Mesenchymal stem cell (in vitro differentiated cells and primary cell): Measurements from ENCODE around the gene RCL1.

Experiments
- DNase-seq: peaks from one replicate; pipeline ENCODE4 v3.0.0-alpha.2; 2013
- H2AFZ ChIP-seq: one replicate; pipeline ENCODE4 v1.6.1; 2013; ENCODE audit warnings: low read depth, mild to moderate bottlenecking, control low read depth, inconsistent platforms, low read length, moderate library complexity
- H2AK5ac ChIP-seq: 2 replicates; pipeline ENCODE4 v1.6.1; 2013; ENCODE audit warnings: low read length, moderate library complexity, mild to moderate bottlenecking, inconsistent platforms; ENCODE audit not compliant: severe bottlenecking
- H2BK120ac ChIP-seq: one replicate; pipeline ENCODE4 v1.6.1; 2013; ENCODE audit warnings: low read depth, mild to moderate bottlenecking, inconsistent platforms, low read length, moderate library complexity
- H2BK12ac ChIP-seq, 2 experiments: one replicate each; pipeline ENCODE4 v1.6.1; 2013; ENCODE audit warnings: inconsistent platforms in 2 of 2, low read length in 2 of 2, mild to moderate bottlenecking in 2 of 2, moderate library complexity in 2 of 2, control low read depth in 1 of 2
- H2BK15ac ChIP-seq: one replicate; pipeline ENCODE4 v1.6.1; 2013; ENCODE audit warnings: mild to moderate bottlenecking, low read depth, inconsistent platforms; ENCODE audit not compliant: poor library complexity, severe bottlenecking
- H2BK5ac ChIP-seq: 2 replicates; pipeline ENCODE4 v1.6.1; 2013; ENCODE audit warnings: low read depth, mild to moderate bottlenecking, low read length, control low read depth, inconsistent platforms; ENCODE audit not compliant: poor library complexity, severe bottlenecking
- H3K14ac ChIP-seq, 2 experiments: one replicate each; pipeline ENCODE4 v1.6.1; 2013; ENCODE audit warnings: inconsistent platforms in 2 of 2, low read length in 2 of 2, control low read depth in 1 of 2, mild to moderate bottlenecking in 1 of 2, moderate library complexity in 1 of 2
- H3K18ac ChIP-seq, 2 experiments: one replicate each; pipeline ENCODE4 v1.6.1; 2013; ENCODE audit warnings: inconsistent platforms in 2 of 2, low read length in 2 of 2, control low read depth in 1 of 2, low read depth in 1 of 2, mild to moderate bottlenecking in 1 of 2
- H3K23ac ChIP-seq, 2 experiments: one replicate each; pipeline ENCODE4 v1.6.1; 2013; ENCODE audit warnings: inconsistent platforms in 2 of 2, low read length in 2 of 2, mild to moderate bottlenecking in 2 of 2, moderate library complexity in 2 of 2, control low read depth in 1 of 2
- H3K27ac ChIP-seq: 2 replicates; pipeline ENCODE4 v1.5.1; 2013; ENCODE audit warnings: mild to moderate bottlenecking, moderate library complexity, low read length, control low read depth, inconsistent platforms; ENCODE audit not compliant: poor library complexity, severe bottlenecking
- H3K27me3 ChIP-seq, 2 experiments: 2 replicates each; pipeline versions ENCODE4 v1.6.1 to v1.7.0; 2013; ENCODE audit warnings: low read length in 2 of 2, mild to moderate bottlenecking in 2 of 2, moderate library complexity in 2 of 2, control low read depth in 1 of 2, inconsistent platforms in 1 of 2; ENCODE audit not compliant: control insufficient read depth in 1 of 2, insufficient read depth in 1 of 2
- H3K36me3 ChIP-seq, 2 experiments: 2 replicates each; pipeline versions ENCODE4 v1.6.1 to v1.7.0; 2013; ENCODE audit warnings: low read length in 2 of 2, control low read depth in 1 of 2, inconsistent platforms in 1 of 2, low read depth in 1 of 2, mild to moderate bottlenecking in 1 of 2; ENCODE audit not compliant: insufficient read depth in 2 of 2, control insufficient read depth in 1 of 2
- H3K4ac ChIP-seq, 2 experiments: one replicate each; pipeline ENCODE4 v1.6.1; 2013; ENCODE audit warnings: inconsistent platforms in 2 of 2, low read length in 2 of 2, mild to moderate bottlenecking in 2 of 2, moderate library complexity in 2 of 2, control low read depth in 1 of 2, low read depth in 1 of 2
- H3K4me1 ChIP-seq: 2 replicates; pipeline ENCODE4 v1.6.1; 2013; ENCODE audit warnings: low read depth, low read length, control low read depth; ENCODE audit not compliant: control insufficient read depth, insufficient read depth
- H3K4me2 ChIP-seq: 2 replicates; pipeline ENCODE4 v1.6.1; 2013; ENCODE audit warnings: low read length, mild to moderate bottlenecking, inconsistent platforms; ENCODE audit not compliant: poor library complexity, severe bottlenecking
- H3K4me3 ChIP-seq, 2 experiments: 2 replicates each; pipeline versions ENCODE4 v1.5.1 to v1.7.0; 2013; ENCODE audit warnings: low read length in 2 of 2, mild to moderate bottlenecking in 2 of 2, control low read depth in 1 of 2, low read depth in 1 of 2; ENCODE audit not compliant: insufficient read depth in 1 of 2
- H3K79me1 ChIP-seq: replicated peaks from 2 replicates; pipeline ENCODE4 v1.6.1; 2013; ENCODE audit warnings: mild to moderate bottlenecking, control low read depth, low read length, inconsistent platforms; ENCODE audit not compliant: poor library complexity, severe bottlenecking
- H3K9ac ChIP-seq: 2 replicates; pipeline ENCODE4 v1.7.0; 2013; ENCODE audit warnings: mild to moderate bottlenecking, low read length, moderate library complexity
- H3K9me3 ChIP-seq: 2 replicates; pipeline ENCODE4 v1.7.0; 2013; ENCODE audit warnings: mild to moderate bottlenecking, low read length; ENCODE audit not compliant: control insufficient read depth
- H4K8ac ChIP-seq: one replicate; pipeline ENCODE4 v1.6.1; 2013; ENCODE audit warnings: inconsistent platforms, mild to moderate bottlenecking, low read length, moderate library complexity
- H4K91ac ChIP-seq: one replicate; pipeline ENCODE4 v1.6.1; 2013; ENCODE audit warnings: mild to moderate bottlenecking, low read length, inconsistent platforms
- WGBS: methylation state at CpG from one replicate; pipeline ENCODE4 v1.1.7; 2013; ENCODE audit warnings: mixed read lengths; 5-methylcytosine and 5-hydroxymethylcytosine counted together

Gene RCL1

DNA sequence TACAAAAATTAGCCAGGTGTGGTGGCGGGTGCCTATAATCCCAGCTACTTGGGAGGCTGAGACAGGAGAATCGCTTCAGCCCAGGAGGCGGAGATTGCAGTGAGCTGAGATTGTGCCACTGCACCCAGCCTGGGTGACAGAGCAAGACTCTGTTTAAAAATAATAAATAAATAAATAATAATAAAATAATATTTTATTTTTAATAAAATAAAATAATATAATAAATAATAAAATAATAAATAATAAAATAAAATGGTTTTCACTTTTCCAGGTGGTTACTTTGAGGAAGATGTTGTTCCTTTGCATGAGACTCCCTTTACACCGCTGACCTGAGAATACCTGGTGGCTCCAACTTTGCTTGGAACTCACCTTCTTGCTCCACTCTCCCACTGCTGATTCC, 82.8 kb downstream of the RCL1 start:
- Histone ChIP-seq H3K4ac (no peak overlapping the region), H3K27ac (no peak overlapping the region), H3K9me3 (no peaks in the 10 kb centered on the region), H3K4me1 (no peaks in the 10 kb centered on the region), H3K9ac (no peak overlapping the region), H2BK12ac (no peak overlapping the region), H3K36me3 (no peaks in the 10 kb centered on the region), H3K14ac (no peak overlapping the region), H4K8ac (no peak overlapping the region), H3K4me3 (no peak overlapping the region), H3K79me1 (no peaks in the 10 kb centered on the region), H2BK15ac (no peak overlapping the region), H2BK120ac (no peak overlapping the region), H3K4me2 (no peak overlapping the region), H2AK5ac (no peak overlapping the region), H2BK5ac (no peak overlapping the region), H3K18ac (no peak overlapping the region), H2AFZ (no peak overlapping the region), H3K23ac (no peak overlapping the region), H3K27me3 (peaks cover 0 to 6% of the 10 kb centered on the region in 2 experiments), H4K91ac (no peak overlapping the region)
- WGBS, result 97% methylated on average over 2 of the region's 4 CpGs
- no peak for DNase-seq

DNA sequence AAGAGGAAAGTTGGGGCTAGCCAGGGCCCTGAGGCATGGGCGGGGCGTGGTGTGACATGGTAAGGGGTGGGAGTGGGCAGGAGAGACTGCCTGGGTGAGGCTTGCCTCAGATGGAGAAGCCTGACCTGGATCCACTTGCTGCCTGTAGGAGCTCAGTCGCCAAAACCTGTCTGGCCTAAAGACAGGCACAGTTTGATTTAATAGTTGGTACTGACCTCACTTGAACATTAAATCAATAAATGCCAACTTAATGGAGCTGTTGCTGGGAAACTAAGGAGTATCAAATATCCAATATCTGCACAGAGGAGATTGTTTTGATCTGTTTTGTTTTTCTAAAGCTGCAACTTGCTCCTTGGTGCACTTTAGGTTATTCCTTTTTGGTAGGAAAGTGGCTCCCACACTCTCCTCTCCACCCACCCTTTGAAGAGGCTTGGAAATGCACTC, 86.4 kb downstream of the RCL1 start:
- no peak for DNase-seq
- Histone ChIP-seq H3K9ac (no peak overlapping the region), H2BK120ac (no peak overlapping the region), H2BK15ac (no peak overlapping the region), H3K36me3 (no peaks in the 10 kb centered on the region), H3K14ac (no peak overlapping the region), H2AFZ (no peak overlapping the region), H3K23ac (no peak overlapping the region), H2AK5ac (no peak overlapping the region), H3K27ac (no peak overlapping the region), H4K91ac (no peak overlapping the region), H3K79me1 (no peaks in the 10 kb centered on the region), H4K8ac (no peak overlapping the region), H3K4me3 (no peak overlapping the region), H2BK5ac (no peak overlapping the region), H3K4me2 (no peak overlapping the region), H3K4me1 (no peaks in the 10 kb centered on the region), H3K27me3 (peaks cover 0 to 6% of the 10 kb centered on the region in 2 experiments), H2BK12ac (no peak overlapping the region), H3K9me3 (no peaks in the 10 kb centered on the region), H3K18ac (no peak overlapping the region), H3K4ac (no peak overlapping the region)
- WGBS, result 100% methylated on average over 2 of the region's 3 CpGs

DNA sequence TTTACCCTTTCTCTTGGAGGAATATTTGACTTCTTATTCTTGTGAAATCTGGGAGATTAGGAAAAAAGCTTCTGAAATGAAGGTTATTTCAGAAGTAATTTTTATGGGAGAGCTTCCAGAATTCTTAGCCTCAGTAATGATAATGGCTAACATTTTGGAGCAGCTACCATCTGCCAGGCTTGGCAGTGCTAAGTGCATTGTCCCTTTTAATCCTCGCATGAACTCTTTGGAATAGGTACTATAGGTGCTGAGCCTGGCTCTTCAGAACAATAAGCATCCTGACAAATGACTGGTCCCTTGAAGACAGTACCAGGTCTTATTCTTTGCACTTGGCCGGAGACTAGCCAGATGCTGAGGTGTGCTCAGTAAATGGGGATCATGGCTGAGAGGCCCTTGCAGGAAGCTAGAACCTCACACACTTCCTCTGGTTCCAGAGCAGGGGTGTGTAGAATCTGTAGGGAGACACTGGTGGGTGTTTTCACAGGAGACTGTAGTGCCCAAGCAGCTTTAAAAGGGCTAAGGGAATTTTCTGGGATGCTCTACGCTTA, 90.7 kb downstream of the RCL1 start:
- no peak overlapping the region for H3K23ac ChIP-seq
- H3K4me3 ChIP-seq, result no peak overlapping the region
- H3K27me3 ChIP-seq, result peaks cover 0 to 6% of the 10 kb centered on the region in 2 experiments
- no peak overlapping the region for H3K18ac ChIP-seq
- no peak overlapping the region for H2BK5ac ChIP-seq
- no peak overlapping the region for H3K27ac ChIP-seq
- H3K79me1 ChIP-seq, result no peaks in the 10 kb centered on the region
- H3K14ac ChIP-seq, result no peak overlapping the region
- no peak for DNase-seq
- H2AFZ ChIP-seq, result no peak overlapping the region
- H2BK12ac ChIP-seq, result no peak overlapping the region
- no peak overlapping the region for H4K91ac ChIP-seq
- WGBS, result 93% methylated on average over 3 of the region's 3 CpGs
- H3K9ac ChIP-seq, result no peak overlapping the region
- H3K4ac ChIP-seq, result no peak overlapping the region
- H2BK120ac ChIP-seq, result no peak overlapping the region
- H2BK15ac ChIP-seq, result no peak overlapping the region
- H3K9me3 ChIP-seq, result no peaks in the 10 kb centered on the region
- H2AK5ac ChIP-seq, result no peak overlapping the region
- H3K4me2 ChIP-seq, result no peak overlapping the region
- no peaks in the 10 kb centered on the region for H3K36me3 ChIP-seq
- peaks cover 5% of the 10 kb centered on the region for H3K4me1 ChIP-seq
- no peak overlapping the region for H4K8ac ChIP-seq

DNA sequence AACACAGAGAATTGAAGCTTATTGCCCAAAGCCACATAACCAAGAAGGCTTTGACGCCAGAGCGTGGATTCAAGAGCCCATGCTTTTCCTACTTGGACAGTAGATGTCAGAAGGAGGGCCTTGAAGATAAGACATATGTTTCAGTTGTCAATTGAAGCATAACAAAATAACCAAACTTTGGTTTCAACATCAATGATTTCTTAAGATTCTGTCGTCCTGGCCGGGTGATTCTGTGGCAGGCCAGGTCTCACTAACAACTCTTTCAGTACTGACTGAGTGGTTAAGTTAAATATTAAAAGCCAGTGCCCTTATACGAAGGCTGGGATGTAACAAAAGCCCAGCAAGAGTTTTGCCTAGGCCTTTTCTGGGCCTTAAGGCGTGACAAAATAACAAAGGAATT, 94.0 kb downstream of the RCL1 start:
- Histone ChIP-seq H3K23ac (no peak overlapping the region), H3K9me3 (no peaks in the 10 kb centered on the region), H2AFZ (no peak overlapping the region), H3K79me1 (no peaks in the 10 kb centered on the region), H3K9ac (no peak overlapping the region), H2BK120ac (no peak overlapping the region), H4K91ac (no peak overlapping the region), H3K4me1 (peaks cover 5% of the 10 kb centered on the region), H3K27ac (peak overlapping the region; percentile 82), H2BK5ac (no peak overlapping the region), H3K4me3 (no peak overlapping the region), H2BK12ac (no peak overlapping the region), H3K18ac (no peak overlapping the region), H3K4ac (no peak overlapping the region), H3K36me3 (no peaks in the 10 kb centered on the region), H2BK15ac (no peak overlapping the region), H3K27me3 (no peaks in the 10 kb centered on the region), H4K8ac (no peak overlapping the region), H2AK5ac (no peak overlapping the region), H3K14ac (no peak overlapping the region), H3K4me2 (peak overlapping the region; percentile 25)
- WGBS, result 85% methylated on average over 4 of the region's 6 CpGs
- no peak for DNase-seq
